SK-N-SH (cell line): ENCODE measurements around the gene ST3GAL6.

ENCODE experiments used
- CTCF ChIP-seq: fragments of 200-600 bp; sonication (generic); IDR thresholded peaks from 2 replicates; pipeline ENCODE4 v1.6.1; 2017; ENCODE audit warnings: antibody characterized with exemption, mild to moderate bottlenecking, moderate library complexity
- EP300 ChIP-seq, 2 experiments: IDR thresholded peaks; 2 replicates each; pipeline versions ENCODE4 v1.4.0 to v1.6.1; 2012; ENCODE audit warnings: borderline replicate concordance in 1 of 2, low read depth in 1 of 2, low read length in 1 of 2
- FOXJ3 ChIP-seq: sonication (generic); formaldehyde crosslinking; IDR thresholded peaks from 2 replicates; pipeline ENCODE4 v1.5.1; 2020; ENCODE audit warnings: mild to moderate bottlenecking, missing genetic modification reagents
- GABPA ChIP-seq: IDR thresholded peaks from 2 replicates; pipeline ENCODE4 v1.4.0; 2012; ENCODE audit warnings: low read depth, mild to moderate bottlenecking
- JUND ChIP-seq: IDR thresholded peaks from 2 replicates; pipeline ENCODE4 v1.4.0; 2012
- MXI1 ChIP-seq: IDR thresholded peaks from 2 replicates; pipeline ENCODE4 v1.6.1; 2012; ENCODE audit warnings: mild to moderate bottlenecking, low read depth, low read length, improper control_type of control experiment
- POLR2AphosphoS5 ChIP-seq: IDR thresholded peaks from 2 replicates; pipeline ENCODE4 v1.6.1; 2012; ENCODE audit warnings: low read depth, low read length
- RXRA ChIP-seq: IDR thresholded peaks from 2 replicates; pipeline ENCODE4 v1.4.0; 2012; ENCODE audit warnings: low read depth, mild to moderate bottlenecking, borderline replicate concordance
- SMC3 ChIP-seq: IDR thresholded peaks from 2 replicates; pipeline ENCODE4 v1.6.1; 2012; ENCODE audit warnings: low read depth, low read length, improper control_type of control experiment
- TF ChIP-seq, protein P1 (sequence below): IDR thresholded peaks from 2 replicates; pipeline ENCODE4; 2012

GRCh38 chr3:98725352-98725751, 37.8 kb upstream of the ST3GAL6 start:
- TF ChIP-seq MXI1 (no peak), CTCF (no peak), FOXJ3 (CRISPR knock-in tag) (no peak), SMC3 (no peak), JUND (no peak), POLR2AphosphoS5 (no peak), EP300 (IDR thresholded peaks at IDR 0.05; ENCODE audit: borderline replicate concordance in 1 of 2, low read depth in 1 of 2, low read length in 1 of 2) (no peak), RXRA (no peak), GABPA (no peak)
- TF ChIP-seq, protein P1, sequence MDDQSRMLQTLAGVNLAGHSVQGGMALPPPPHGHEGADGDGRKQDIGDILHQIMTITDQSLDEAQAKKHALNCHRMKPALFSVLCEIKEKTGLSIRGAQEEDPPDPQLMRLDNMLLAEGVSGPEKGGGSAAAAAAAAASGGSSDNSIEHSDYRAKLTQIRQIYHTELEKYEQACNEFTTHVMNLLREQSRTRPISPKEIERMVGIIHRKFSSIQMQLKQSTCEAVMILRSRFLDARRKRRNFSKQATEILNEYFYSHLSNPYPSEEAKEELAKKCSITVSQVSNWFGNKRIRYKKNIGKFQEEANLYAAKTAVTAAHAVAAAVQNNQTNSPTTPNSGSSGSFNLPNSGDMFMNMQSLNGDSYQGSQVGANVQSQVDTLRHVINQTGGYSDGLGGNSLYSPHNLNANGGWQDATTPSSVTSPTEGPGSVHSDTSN, result no peak
